Karpas-422 (cell line): ENCODE results near the gene PRKAR1A. TPM values are rescaled to one million over a fixed set of nuclear protein-coding genes. Genes with fewer than 3 reads are reported as not detected.

Source experiments
- DNase-seq: peaks from one replicate; pipeline ENCODE4 v3.0.0-alpha.2; 2015
- H2AFZ ChIP-seq: fragments of 200-600 bp; sonication (generic); 2 replicates; pipeline ENCODE4 v1.6.1; 2014; ENCODE audit warnings: antibody characterized with exemption, low read length, mixed read lengths
- H3K27ac ChIP-seq: fragments of 200-600 bp; sonication (generic); 2 replicates; pipeline ENCODE4 v1.5.1; 2014; ENCODE audit warnings: mild to moderate bottlenecking, low read length, moderate library complexity
- H3K27me3 ChIP-seq: fragments of 200-600 bp; sonication (generic); 2 replicates; pipeline ENCODE4 v1.6.1; 2014; ENCODE audit warnings: low read length, mixed read lengths
- H3K36me3 ChIP-seq: fragments of 200-600 bp; sonication (generic); 2 replicates; pipeline ENCODE4 v1.6.1; 2014; ENCODE audit warnings: low read length, mixed read lengths; ENCODE audit not compliant: insufficient read depth
- H3K4me1 ChIP-seq: fragments of 200-600 bp; sonication (generic); 2 replicates; pipeline ENCODE4 v1.6.1; 2014; ENCODE audit warnings: mild to moderate bottlenecking, low read length, mixed read lengths
- H3K4me2 ChIP-seq: fragments of 200-600 bp; sonication (generic); 2 replicates; pipeline ENCODE4 v1.6.1; 2014; ENCODE audit warnings: low read length, low read depth, mild to moderate bottlenecking; ENCODE audit not compliant: poor library complexity, severe bottlenecking
- H3K4me3 ChIP-seq: fragments of 200-600 bp; sonication (generic); 2 replicates; pipeline ENCODE4 v1.5.1; 2014; ENCODE audit warnings: mild to moderate bottlenecking, antibody characterized with exemption, low read length, mixed read lengths
- H3K79me2 ChIP-seq: fragments of 200-600 bp; sonication (generic); 2 replicates; pipeline ENCODE4 v1.6.1; 2014; ENCODE audit warnings: mild to moderate bottlenecking, low read length, mixed read lengths
- H3K9ac ChIP-seq: fragments of 200-600 bp; sonication (generic); 2 replicates; pipeline ENCODE4 v1.6.0; 2014; ENCODE audit warnings: low read length
- H3K9me2 ChIP-seq: fragments of 200-600 bp; sonication (generic), shearing (Covaris generic); replicated peaks from 2 replicates; pipeline ENCODE4 v1.6.0; 2014; ENCODE audit warnings: mild to moderate bottlenecking, low read length, moderate library complexity; ENCODE audit not compliant: insufficient read depth
- H3K9me3 ChIP-seq: fragments of 300-700, 200-600 bp; sonication (generic); 2 replicates; pipeline ENCODE4 v1.6.1; 2014; ENCODE audit warnings: low read length, mixed read lengths
- H4K20me1 ChIP-seq: fragments of 200-600 bp; sonication (generic); 2 replicates; pipeline ENCODE4 v1.6.1; 2014; ENCODE audit warnings: mild to moderate bottlenecking, antibody characterized with exemption, low read length, low read depth; ENCODE audit not compliant: insufficient read depth
- total RNA-seq: library from RNA; depleted of rRNA; stranded (reverse); fragments of >200 nt; shearing (Covaris generic); gene quantifications from 2 replicates; pipeline ENCODE4 v1.2.3, GENCODE V29; 2014; ENCODE audit warnings: low replicate concordance

The PRKAR1A gene
- total RNA-seq, 1 experiment from 2014 or later: 201 TPM

DNA sequence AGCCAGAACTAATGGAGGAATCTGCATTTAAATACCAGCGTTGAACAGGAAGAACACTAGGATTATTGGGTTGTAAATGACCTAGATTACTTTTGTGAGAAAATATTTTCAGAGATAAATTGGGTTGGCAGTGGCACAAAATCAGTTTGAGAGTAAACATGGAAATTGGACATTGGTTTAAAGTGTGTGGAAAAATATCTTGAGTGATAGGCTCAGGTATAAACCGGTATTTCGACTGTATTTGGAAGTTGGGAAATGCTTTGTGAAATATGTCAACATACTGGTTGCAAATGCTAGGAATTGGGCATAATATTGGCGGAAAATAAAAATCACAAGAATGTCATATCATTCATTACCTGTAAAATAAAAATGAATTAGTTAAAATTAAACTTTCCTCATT lies 15.1 kb downstream of the PRKAR1A start:
- H3K9me3 ChIP-seq: no peaks in the 10 kb centered on the region
- peaks cover 87% of the 10 kb centered on the region for H3K36me3 ChIP-seq
- no peak overlapping the region for H2AFZ ChIP-seq
- no peak for DNase-seq
- no peaks in the 10 kb centered on the region for H3K4me1 ChIP-seq
- no peaks in the 10 kb centered on the region for H4K20me1 ChIP-seq
- no peak overlapping the region for H3K4me2 ChIP-seq
- H3K27me3 ChIP-seq: no peaks in the 10 kb centered on the region
- H3K79me2 ChIP-seq: peaks cover 26% of the 10 kb centered on the region
- no peak overlapping the region for H3K4me3 ChIP-seq
- no peak overlapping the region for H3K27ac ChIP-seq
- no peaks in the 10 kb centered on the region for H3K9me2 ChIP-seq
- H3K9ac ChIP-seq: no peak overlapping the region

DNA sequence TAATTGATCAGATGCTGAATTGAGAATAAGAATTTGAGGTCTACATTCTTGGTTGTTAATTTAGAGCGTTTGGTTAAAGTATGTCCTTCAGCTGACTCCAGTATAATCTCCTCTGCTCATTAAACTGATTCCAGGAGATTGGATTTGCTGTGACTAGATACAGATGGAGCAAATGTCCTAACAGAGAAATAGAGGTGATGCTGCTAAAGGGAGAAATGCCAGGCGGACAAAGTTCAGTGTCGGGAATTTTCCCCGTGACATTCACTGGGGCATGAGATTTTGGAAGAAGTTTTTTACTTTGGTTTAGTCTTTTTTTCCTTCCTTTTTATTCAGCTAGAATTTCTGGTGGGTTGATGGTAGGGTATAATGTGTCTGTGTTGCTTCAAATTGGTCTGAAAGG lies 19.0 kb downstream of the PRKAR1A start:
- Histone ChIP-seq H4K20me1 (no peaks in the 10 kb centered on the region), H3K27me3 (no peaks in the 10 kb centered on the region), H3K4me1 (no peaks in the 10 kb centered on the region), H3K9me3 (no peaks in the 10 kb centered on the region), H3K4me2 (no peak overlapping the region), H3K36me3 (peaks cover 84% of the 10 kb centered on the region), H2AFZ (no peak overlapping the region), H3K79me2 (peaks cover 5% of the 10 kb centered on the region; the same call in 1 of the 2 replicates), H3K9me2 (no peaks in the 10 kb centered on the region), H3K27ac (no peak overlapping the region), H3K4me3 (no peak overlapping the region), H3K9ac (no peak overlapping the region)
- DNase-seq: no peak

DNA sequence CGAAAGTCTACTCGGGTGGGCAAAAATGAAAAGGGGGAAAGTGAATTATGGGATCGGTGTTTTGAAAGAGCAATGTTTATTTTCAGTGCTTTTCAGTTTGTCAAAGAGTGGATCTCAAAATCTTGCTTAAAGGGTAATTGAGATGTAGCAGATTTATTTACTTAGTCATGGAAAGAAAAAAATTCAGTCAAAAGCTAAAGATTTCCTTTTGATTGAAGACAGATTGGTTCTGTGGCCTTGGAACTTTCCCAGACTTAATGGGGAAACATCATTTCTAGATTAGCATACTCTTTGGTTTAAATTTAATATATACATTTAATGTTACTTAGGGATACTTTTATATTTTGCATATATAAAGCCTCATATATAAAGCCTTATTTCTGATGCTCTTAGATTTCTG lies 20.6 kb downstream of the PRKAR1A start:
- DNase-seq: no peak
- Histone ChIP-seq H3K4me1 (no peaks in the 10 kb centered on the region), H3K27ac (no peak overlapping the region), H3K9me2 (no peaks in the 10 kb centered on the region), H4K20me1 (no peaks in the 10 kb centered on the region), H3K9ac (no peak overlapping the region), H3K27me3 (no peaks in the 10 kb centered on the region), H3K9me3 (no peaks in the 10 kb centered on the region), H3K4me3 (no peak overlapping the region), H3K36me3 (peaks cover 72% of the 10 kb centered on the region), H2AFZ (no peak overlapping the region), H3K4me2 (no peak overlapping the region), H3K79me2 (0 out of 2 replicates have a peak, but pooled peaks cover 2% of the 10 kb centered on the region)

DNA sequence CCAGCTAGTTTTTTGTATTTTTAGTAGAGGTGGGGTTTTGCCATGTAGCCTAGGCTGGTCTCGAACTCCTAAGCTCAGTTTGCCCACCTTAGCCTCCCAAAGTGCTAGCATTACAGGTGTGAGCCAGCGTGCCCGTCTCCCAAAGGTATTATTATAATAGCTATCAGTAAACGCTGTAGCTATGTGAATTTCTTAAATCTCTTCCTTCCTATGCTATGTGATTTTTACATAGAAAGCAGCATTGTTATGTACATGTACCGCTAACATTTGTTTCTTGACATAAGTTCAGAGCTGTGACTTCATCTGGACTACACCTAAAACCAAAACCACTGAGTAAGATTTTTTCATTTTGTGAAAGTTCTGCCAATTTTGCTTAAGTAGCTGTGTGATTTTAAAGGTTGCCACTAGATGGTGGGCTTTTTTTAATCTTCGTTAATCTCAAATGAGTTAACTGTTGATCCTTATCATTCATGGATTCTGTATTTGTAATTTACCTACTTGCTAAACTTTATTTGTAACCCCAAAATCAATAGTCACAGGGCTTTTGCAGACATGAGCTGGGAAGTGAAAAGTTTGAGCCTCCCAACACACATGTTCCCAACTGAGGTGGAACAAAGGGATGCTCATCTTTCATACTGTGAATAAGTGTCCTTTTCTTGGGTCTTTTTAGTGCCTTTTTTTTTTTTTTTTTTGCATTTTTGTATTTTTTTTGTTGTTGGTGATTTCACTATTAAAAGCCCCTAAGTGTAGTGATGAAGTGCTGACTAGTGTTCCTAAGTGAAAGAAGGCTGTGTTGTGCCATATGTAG lies 21.9 kb downstream of the PRKAR1A start:
- Histone ChIP-seq H3K4me3 (no peak overlapping the region), H3K9ac (no peak overlapping the region), H3K9me2 (no peaks in the 10 kb centered on the region), H3K9me3 (no peaks in the 10 kb centered on the region), H3K27ac (no peak overlapping the region), H4K20me1 (no peaks in the 10 kb centered on the region), H3K79me2 (no peaks in the 10 kb centered on the region), H3K36me3 (peaks cover 60% of the 10 kb centered on the region), H3K4me1 (no peaks in the 10 kb centered on the region), H3K27me3 (no peaks in the 10 kb centered on the region), H3K4me2 (no peak overlapping the region), H2AFZ (no peak overlapping the region)
- peak; percentile 68 for DNase-seq

DNA sequence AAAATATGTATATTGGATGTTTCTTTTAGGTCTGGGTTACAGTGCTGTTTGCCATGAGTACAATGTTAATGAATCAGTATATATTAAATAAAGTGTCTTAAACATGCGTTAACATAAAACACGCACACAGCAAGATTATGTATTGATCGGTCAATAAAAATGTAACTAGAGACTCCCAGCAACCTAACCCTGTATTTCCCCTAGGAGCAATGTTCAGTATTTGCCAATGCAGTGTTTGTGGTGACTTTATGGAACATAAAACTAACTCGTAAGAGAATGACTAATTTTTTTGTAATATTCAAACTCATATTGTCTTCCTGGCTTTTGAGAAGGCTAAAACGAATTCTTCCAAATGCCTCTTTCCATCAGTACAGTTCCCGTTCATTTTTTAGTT lies 22.5 kb downstream of the PRKAR1A start:
- Histone ChIP-seq H2AFZ (no peak overlapping the region), H3K4me2 (no peak overlapping the region), H3K4me1 (no peaks in the 10 kb centered on the region), H3K36me3 (peaks cover 56% of the 10 kb centered on the region), H4K20me1 (no peaks in the 10 kb centered on the region), H3K79me2 (no peaks in the 10 kb centered on the region), H3K9me2 (no peaks in the 10 kb centered on the region), H3K4me3 (no peak overlapping the region), H3K27me3 (no peaks in the 10 kb centered on the region), H3K27ac (no peak overlapping the region), H3K9ac (no peak overlapping the region), H3K9me3 (no peaks in the 10 kb centered on the region)
- no peak for DNase-seq

DNA sequence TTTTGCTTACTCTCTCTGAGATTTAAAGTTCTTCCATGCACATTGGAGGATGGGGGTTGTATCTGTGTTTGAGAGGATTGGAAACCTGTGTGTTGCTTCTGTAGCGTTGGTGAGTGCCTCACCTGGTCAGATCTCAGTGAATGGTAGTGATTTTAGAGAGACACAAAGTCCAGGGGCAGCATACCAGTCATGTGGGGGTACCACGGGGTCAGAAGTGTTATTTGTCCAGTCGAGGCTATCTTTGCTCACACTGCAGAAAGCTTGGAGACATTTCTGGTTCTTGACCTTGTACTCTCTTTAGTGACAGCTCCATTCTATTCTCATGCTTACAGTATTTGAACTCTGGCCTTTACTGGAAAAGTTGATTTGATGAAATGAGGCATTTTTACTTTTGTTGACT lies 23.7 kb downstream of the PRKAR1A start:
- no peak for DNase-seq
- H3K4me1 ChIP-seq: no peaks in the 10 kb centered on the region
- H2AFZ ChIP-seq: no peak overlapping the region
- H3K9me3 ChIP-seq: no peaks in the 10 kb centered on the region
- H3K27ac ChIP-seq: no peak overlapping the region
- H3K36me3 ChIP-seq: peaks cover 46% of the 10 kb centered on the region
- H3K9me2 ChIP-seq: no peaks in the 10 kb centered on the region
- no peak overlapping the region for H3K4me2 ChIP-seq
- H3K4me3 ChIP-seq: no peak overlapping the region
- H3K27me3 ChIP-seq: no peaks in the 10 kb centered on the region
- no peaks in the 10 kb centered on the region for H3K79me2 ChIP-seq
- H4K20me1 ChIP-seq: no peaks in the 10 kb centered on the region
- H3K9ac ChIP-seq: no peak overlapping the region

DNA sequence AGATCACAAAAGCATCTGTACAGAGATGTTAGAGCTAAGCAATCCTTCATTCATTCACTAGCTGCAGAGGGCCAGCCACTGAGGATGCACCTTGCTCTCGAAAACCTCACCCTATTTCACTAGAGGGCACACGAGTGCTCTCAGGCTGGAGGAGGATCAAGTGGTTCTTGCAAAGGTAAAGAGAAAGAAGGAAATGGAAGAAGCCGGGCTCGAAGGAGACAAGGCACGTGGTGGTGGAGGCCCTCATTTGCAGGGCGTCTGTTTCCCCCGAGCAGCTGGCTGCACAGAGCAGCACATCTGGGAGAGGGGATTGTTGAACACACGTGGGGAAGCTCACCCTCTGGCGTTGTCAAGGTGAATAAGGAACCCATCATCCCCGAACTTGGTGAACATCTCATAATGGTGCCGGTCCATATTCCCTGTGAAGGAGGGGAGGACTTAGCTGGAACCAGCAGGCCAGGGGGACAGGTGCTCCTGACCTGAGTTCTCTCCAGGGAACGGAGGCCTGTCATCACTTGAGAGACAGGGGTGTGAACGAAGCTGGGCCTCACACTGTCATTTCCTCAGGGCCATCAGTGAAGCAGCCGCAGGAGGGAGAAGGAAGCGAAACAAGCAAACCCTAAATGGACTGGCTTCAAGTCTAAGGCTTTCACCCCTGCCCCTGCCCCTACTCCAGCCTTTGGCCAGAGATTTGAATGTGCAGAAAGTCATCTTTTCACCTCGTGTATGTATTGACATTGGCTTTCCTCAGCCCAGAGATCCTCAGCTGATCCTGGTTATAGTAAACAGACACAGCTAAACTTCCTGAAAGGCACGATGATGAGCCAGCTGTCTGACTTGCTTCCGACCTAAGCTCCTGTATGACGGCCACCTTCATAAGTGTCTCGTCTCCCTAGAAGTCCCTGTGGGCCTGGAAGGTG lies 27.6 kb downstream of the PRKAR1A start:
- DNase-seq: peak; percentile 80
- Histone ChIP-seq H3K4me1 (no peaks in the 10 kb centered on the region), H3K27me3 (no peaks in the 10 kb centered on the region), H2AFZ (no peak overlapping the region), H3K4me2 (no peak overlapping the region), H3K36me3 (peaks cover 11% of the 10 kb centered on the region; the same call in 1 of the 2 replicates), H3K4me3 (no peak overlapping the region), H4K20me1 (no peaks in the 10 kb centered on the region), H3K9ac (no peak overlapping the region), H3K9me2 (no peaks in the 10 kb centered on the region), H3K79me2 (no peaks in the 10 kb centered on the region), H3K27ac (no peak overlapping the region), H3K9me3 (no peaks in the 10 kb centered on the region)

DNA sequence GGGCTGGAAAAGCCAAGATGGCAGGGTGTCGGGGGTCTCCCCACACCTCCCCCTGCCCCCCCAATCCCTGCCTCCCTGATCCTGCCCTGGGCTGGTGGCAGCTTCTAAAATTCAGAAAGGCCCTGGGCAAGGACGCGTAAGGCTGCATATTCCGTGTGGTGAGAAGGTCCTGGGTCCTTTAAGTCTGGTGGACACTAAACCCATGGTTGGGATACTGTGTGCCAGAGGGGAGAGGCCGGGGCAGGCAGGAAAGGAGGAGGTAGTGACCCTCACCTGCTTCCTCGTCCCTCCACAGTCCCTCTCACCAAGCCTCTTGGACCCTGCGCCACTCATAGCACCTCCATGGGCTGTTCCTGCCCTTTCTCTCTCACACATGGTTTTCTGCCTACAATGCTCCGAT lies 28.8 kb downstream of the PRKAR1A start:
- Histone ChIP-seq H4K20me1 (no peaks in the 10 kb centered on the region), H3K9me3 (no peaks in the 10 kb centered on the region)
- no peak for DNase-seq

More for the DNA sequence above, 28.8 kb downstream of the PRKAR1A start:
- Histone ChIP-seq H3K4me2 (no peak overlapping the region), H3K27ac (no peak overlapping the region), H3K4me3 (no peak overlapping the region), H3K4me1 (no peaks in the 10 kb centered on the region), H3K9me2 (no peaks in the 10 kb centered on the region), H3K79me2 (no peaks in the 10 kb centered on the region), H3K36me3 (peaks cover 4% of the 10 kb centered on the region; the same call in 1 of the 2 replicates), H3K9ac (no peak overlapping the region), H2AFZ (no peak overlapping the region), H3K27me3 (no peaks in the 10 kb centered on the region)
